Endothelial cell of umbilical vein (primary cell): ENCODE results near the gene AGGF1. TPM values are rescaled to one million over a fixed set of nuclear protein-coding genes. Genes with fewer than 3 reads are reported as not detected.

Experiments
- BruUV-seq: library from RNA; stranded (reverse); fragments of 400-500 nt; replicated peaks from 2 replicates; lab custom pipeline; 2021; lab: Mats Ljungman, UMichigan
- CTCF ChIA-PET: fragments of 300-600, 350-600 bp; sonication (Branson Sonifier 250); formaldehyde crosslinking; loops from one replicate; lab custom pipeline; 2021; ENCODE audit warnings: antibody characterized with exemption, inconsistent platforms; lab: Charles Lee
- POLR2A ChIA-PET: fragments of 300-600, 350-600 bp; sonication (Branson Sonifier 250); formaldehyde crosslinking; loops from one replicate; lab custom pipeline; 2021; ENCODE audit warnings: antibody characterized with exemption, inconsistent platforms; lab: Charles Lee
- DNase-seq: peaks from one replicate; pipeline ENCODE4 v3.0.0-alpha.2; 2011; ENCODE audit warnings: low read depth, low spot score
- FAIRE-seq: peaks from 2 replicates; lab custom pipeline; 2011; peaks lifted over from hg19 to GRCh38; lab: Jason Lieb, UNC
- H2AFZ ChIP-seq: 2 replicates; pipeline ENCODE4 v1.6.0; 2012; ENCODE audit warnings: low read depth, low read length, control low read depth, inconsistent platforms
- H3K27ac ChIP-seq: 2 replicates; pipeline ENCODE4 v1.5.1; 2011; ENCODE audit warnings: low read depth, mild to moderate bottlenecking, control low read depth, low read length, moderate library complexity; ENCODE audit not compliant: insufficient read depth
- H3K27me3 ChIP-seq, 2 experiments: 2 replicates each; pipeline versions ENCODE4 v1.6.0 to v1.6.1; 2011; ENCODE audit warnings: low read length in 2 of 2, mixed read lengths in 1 of 2; ENCODE audit not compliant: control insufficient read depth in 2 of 2, insufficient read depth in 2 of 2
- H3K36me3 ChIP-seq, 2 experiments: 2 replicates in 1 of 2; 3 replicates in 1 of 2; pipeline ENCODE4 v1.5.1; 2011; ENCODE audit warnings: low read length in 2 of 2, mild to moderate bottlenecking in 1 of 2, moderate library complexity in 1 of 2; ENCODE audit not compliant: control insufficient read depth in 2 of 2, insufficient read depth in 2 of 2; ENCODE audit errors: extremely low read depth in 1 of 2
- H3K4me1 ChIP-seq: 3 replicates; pipeline ENCODE4 v1.5.1; 2011; ENCODE audit warnings: mild to moderate bottlenecking, low read length; ENCODE audit not compliant: control insufficient read depth, insufficient read depth; ENCODE audit errors: extremely low read depth
- H3K4me2 ChIP-seq: 2 replicates; pipeline ENCODE4 v1.6.1; 2011; ENCODE audit warnings: low read length, control low read depth, mixed read lengths; ENCODE audit not compliant: insufficient read depth
- H3K4me3 ChIP-seq, 3 experiments: fragments of 200-600 bp in 1 of 3; sonication (generic), shearing (Covaris generic) in 1 of 3; replicated peaks in 1 of 3; 2 replicates each; pipeline ENCODE4 v1.5.1; 2011 to 2016; ENCODE audit warnings: control low read depth in 3 of 3, low read length in 3 of 3, mild to moderate bottlenecking in 2 of 3, inconsistent platforms in 1 of 3, low read depth in 1 of 3, moderate library complexity in 1 of 3; ENCODE audit not compliant: insufficient read depth in 1 of 3
- H3K79me2 ChIP-seq: 2 replicates; pipeline ENCODE4 v1.6.0; 2012; ENCODE audit warnings: low read length, inconsistent platforms; ENCODE audit not compliant: control insufficient read depth, insufficient read depth
- H3K9ac ChIP-seq: replicated peaks from 2 replicates; pipeline ENCODE3; 2011; ENCODE audit warnings: low read length, control low read depth; ENCODE audit not compliant: insufficient read depth; ENCODE audit errors: extremely low read depth
- H3K9me1 ChIP-seq: replicated peaks from 3 replicates; pipeline ENCODE4 v1.6.0; 2011; ENCODE audit warnings: mild to moderate bottlenecking, low read length; ENCODE audit not compliant: control insufficient read depth, insufficient read depth; ENCODE audit errors: extremely low read depth
- H3K9me3 ChIP-seq: replicated peaks from 2 replicates; pipeline ENCODE4 v1.5.1; 2012; ENCODE audit warnings: low read length, inconsistent platforms; ENCODE audit not compliant: control insufficient read depth, insufficient read depth
- H4K20me1 ChIP-seq: replicated peaks from 2 replicates; pipeline ENCODE3; 2011; ENCODE audit warnings: mild to moderate bottlenecking, low read length; ENCODE audit not compliant: control insufficient read depth, insufficient read depth; ENCODE audit errors: extremely low read depth
- CTCF ChIP-seq, 2 donors: IDR thresholded peaks; 1 replicate in 1 of 2; 2 replicates in 1 of 2; pipeline ENCODE4 v1.5.1; 2011; ENCODE audit warnings: low read length in 2 of 2, mild to moderate bottlenecking in 2 of 2, moderate library complexity in 2 of 2, control low read depth in 1 of 2, inconsistent platforms in 1 of 2, low read depth in 1 of 2; ENCODE audit not compliant: insufficient read depth in 1 of 2; ENCODE audit errors: extremely low read depth in 1 of 2
- EZH2 ChIP-seq: IDR thresholded peaks from 2 replicates; pipeline ENCODE4 v1.6.1; 2012; ENCODE audit warnings: borderline replicate concordance, low read depth, mild to moderate bottlenecking, moderate library complexity, low read length, inconsistent platforms; ENCODE audit not compliant: severe bottlenecking
- FOS ChIP-seq: IDR thresholded peaks from 2 replicates; pipeline ENCODE4 v1.6.1; 2011; ENCODE audit warnings: mild to moderate bottlenecking, low read length, moderate library complexity, borderline replicate concordance; ENCODE audit not compliant: insufficient read depth
- GATA2 ChIP-seq: IDR thresholded peaks from 2 replicates; pipeline ENCODE4 v1.7.0; 2011; ENCODE audit warnings: low read depth, mild to moderate bottlenecking, moderate library complexity, mixed read lengths, low read length; ENCODE audit not compliant: insufficient read length, insufficient read depth
- JUN ChIP-seq: IDR thresholded peaks from 2 replicates; pipeline ENCODE4 v1.6.1; 2011; ENCODE audit warnings: borderline replicate concordance, low read depth; ENCODE audit not compliant: insufficient read length, insufficient read depth
- MYC ChIP-seq: IDR thresholded peaks from one replicate; pipeline ENCODE4 v1.6.1; 2011; ENCODE audit warnings: mild to moderate bottlenecking, low read depth, low read length
- POLR2A ChIP-seq: IDR thresholded peaks from 2 replicates; pipeline ENCODE4 v1.6.1; 2012; ENCODE audit warnings: low read depth, mild to moderate bottlenecking, control low read depth, low read length
- POLR2AphosphoS5 ChIP-seq: IDR thresholded peaks from 2 replicates; pipeline ENCODE4 v1.6.1; 2012; ENCODE audit warnings: low read depth, mild to moderate bottlenecking, control low read depth, low read length, moderate library complexity; ENCODE audit not compliant: insufficient read depth
- dilution Hi-C: fragments of 300-500 bp; cut with MboI; formaldehyde crosslinking; loops from one replicate; pipeline ENCODE4 v1.15.0; 2019; ENCODE audit warnings: low sequenced_read_pairs; ENCODE audit not compliant: extremely low pct_ligation_motif_present
- intact Hi-C: fragments of 100-400 bp; cut with micrococcal nuclease; formaldehyde crosslinking; loops from one replicate; pipeline ENCODE4 v1.10.0; 2022
- polyA plus RNA-seq, 4 experiments: library from polyadenylated mRNA; depleted of rRNA in 3 of 4; stranded (reverse) in 3 of 4; unstranded in 1 of 4; fragments of >200 nt; gene quantifications; 2 replicates each; pipeline versions ENCODE4 v1.2.1 to v1.2.3, GENCODE V29; 2011 to 2012; ENCODE audit warnings: missing spikeins in 1 of 4
- total RNA-seq: library from RNA; stranded (reverse); gene quantifications from 2 replicates; pipeline ENCODE4 v1.2.3, GENCODE V29; 2021
- TF ChIP-seq, protein P1 (sequence below): IDR thresholded peaks from 2 replicates; pipeline ENCODE4 v1.6.1; 2011; ENCODE audit not compliant: insufficient read depth, insufficient read length

AGGF1 gene
- total and polyA plus RNA-seq, 2 donors (not counting 3 experiments of a cell fraction or from before 2014, with no cell fraction given): 6.7 to 19.9 TPM

- dilution Hi-C loops: no loop called here
- CTCF ChIA-PET: no interaction called here
- Histone ChIP-seq H4K20me1 (no peaks in the 10 kb centered on the region), H3K9me1 (no peaks in the 10 kb centered on the region), H3K9me3 (no peaks in the 10 kb centered on the region), H3K9ac (no peak overlapping the region), H2AFZ (no peak overlapping the region), H3K36me3 (no peaks in the 10 kb centered on the region), H3K79me2 (no peaks in the 10 kb centered on the region), H3K4me2 (no peak overlapping the region), H3K27ac (no peak overlapping the region), H3K4me3 (no peak overlapping the region), H3K4me1 (no peaks in the 10 kb centered on the region), H3K27me3 (peaks cover 9 to 27% of the 10 kb centered on the region in 2 experiments)
- no TSS peak for BruUV-seq
- intact Hi-C loops: no loop called here
- DNase-seq: no peak
- no peak for TF ChIP-seq FOS
- TF ChIP-seq, protein P1, sequence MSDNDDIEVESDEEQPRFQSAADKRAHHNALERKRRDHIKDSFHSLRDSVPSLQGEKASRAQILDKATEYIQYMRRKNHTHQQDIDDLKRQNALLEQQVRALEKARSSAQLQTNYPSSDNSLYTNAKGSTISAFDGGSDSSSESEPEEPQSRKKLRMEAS: no peak
- TF ChIP-seq MYC: no peak
- no peak for TF ChIP-seq GATA2
- TF ChIP-seq CTCF (IDR thresholded peaks at IDR 0.05; ENCODE audit: extremely low read depth in 1 of 2, insufficient read depth in 1 of 2, low read depth in 1 of 2, low read length in 2 of 2): no peak
- TF ChIP-seq JUN: no peak
- no peak for TF ChIP-seq EZH2
- no peak for TF ChIP-seq POLR2AphosphoS5
- no peak for TF ChIP-seq POLR2A
- POLR2A ChIA-PET: no interaction called here
- no peak for FAIRE-seq
Observed at GRCh38 chr5:77006124-77006523, 24.1 kb upstream of the AGGF1 start.
